Suprapubic skin (tissue), 4 donors: ENCODE measurements around the gene FPGS. TPM values are rescaled to one million over a fixed set of nuclear protein-coding genes. Genes with fewer than 3 reads are reported as not detected.

Experiments
- DNase-seq, 2 donors: peaks; one replicate each; pipeline ENCODE4 v3.0.0-alpha.2; 2019; ENCODE audit warnings: low spot score in 2 of 2
- H3K27ac ChIP-seq: fragments of 200-600 bp; sonication (generic); one replicate; pipeline ENCODE4 v1.5.1; 2019
- H3K27me3 ChIP-seq: fragments of 200-600 bp; sonication (generic); one replicate; pipeline ENCODE4 v1.5.1; 2019
- H3K36me3 ChIP-seq: fragments of 200-600 bp; sonication (generic); one replicate; pipeline ENCODE4 v1.5.1; 2019
- H3K4me1 ChIP-seq: fragments of 200-600 bp; sonication (generic); one replicate; pipeline ENCODE4 v1.5.1; 2019
- H3K4me3 ChIP-seq: fragments of 200-600 bp; sonication (generic); one replicate; pipeline ENCODE4 v1.5.1; 2019; ENCODE audit warnings: mild to moderate bottlenecking
- H3K9me3 ChIP-seq: fragments of 200-600 bp; sonication (generic); one replicate; pipeline ENCODE4 v1.5.1; 2019
- EP300 ChIP-seq: sonication (generic); formaldehyde crosslinking; IDR thresholded peaks from one replicate; pipeline ENCODE4 v1.6.1; 2017; ENCODE audit warnings: antibody characterized with exemption
- POLR2A ChIP-seq, 2 donors: fragments of 450-650 bp; IDR thresholded peaks; one replicate each; pipeline ENCODE4 v1.6.1; 2017; ENCODE audit warnings: antibody characterized with exemption in 2 of 2, mild to moderate bottlenecking in 2 of 2, moderate library complexity in 2 of 2
- POLR2AphosphoS5 ChIP-seq, 3 donors: sonication (generic); formaldehyde crosslinking; IDR thresholded peaks; one replicate each; pipeline ENCODE4 v1.6.1; 2017; ENCODE audit warnings: antibody characterized with exemption in 3 of 3
- WGBS: methylation state at CpG from one replicate; pipeline ENCODE4 v1.1.5; 2018; 5-methylcytosine and 5-hydroxymethylcytosine counted together
- total RNA-seq, 4 donors: library from RNA; depleted of rRNA; stranded (reverse); fragments of >200 nt; gene quantifications; one replicate each; pipeline ENCODE4 v1.1.0, GENCODE V29; 2016
- TF ChIP-seq, protein P1 (sequence below), 2 donors: fragments of 200-600 bp in 1 of 2; fragments of 450-650 bp in 1 of 2; sonication (generic) in 1 of 2; IDR thresholded peaks; one replicate each; pipeline ENCODE4 v1.5.1; 2016 to 2019; ENCODE audit warnings: antibody characterized with exemption in 2 of 2, mild to moderate bottlenecking in 1 of 2, moderate library complexity in 1 of 2

Gene FPGS
- total RNA-seq, 4 donors from 2014 or later = 22.9 to 50.3 (median 28.3) TPM

DNA sequence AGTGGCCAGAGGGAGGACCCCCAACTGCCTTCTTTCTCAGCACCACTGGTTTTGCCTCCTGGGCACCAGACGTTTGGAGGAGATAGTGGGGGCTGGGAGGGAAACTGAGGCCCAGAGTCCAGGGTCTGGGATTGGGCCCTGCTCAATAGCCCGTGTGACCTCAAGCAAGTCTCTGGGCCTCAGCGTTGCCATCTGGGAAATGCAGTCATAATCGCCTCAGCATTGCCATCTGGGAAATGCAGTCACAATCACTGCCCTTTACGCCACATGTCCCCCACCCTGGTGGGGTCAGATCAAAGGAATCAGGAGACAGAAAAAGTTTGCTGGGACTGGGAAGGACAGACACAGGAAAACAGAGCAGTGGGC lies 25.8 kb upstream of the FPGS start:
- no peaks in the 10 kb centered on the region for H3K27me3 ChIP-seq
- H3K9me3 ChIP-seq = no peaks in the 10 kb centered on the region
- WGBS = 69% methylated on average over 2 of the region's 5 CpGs
- DNase-seq = no peak
- TF ChIP-seq, protein P1, sequence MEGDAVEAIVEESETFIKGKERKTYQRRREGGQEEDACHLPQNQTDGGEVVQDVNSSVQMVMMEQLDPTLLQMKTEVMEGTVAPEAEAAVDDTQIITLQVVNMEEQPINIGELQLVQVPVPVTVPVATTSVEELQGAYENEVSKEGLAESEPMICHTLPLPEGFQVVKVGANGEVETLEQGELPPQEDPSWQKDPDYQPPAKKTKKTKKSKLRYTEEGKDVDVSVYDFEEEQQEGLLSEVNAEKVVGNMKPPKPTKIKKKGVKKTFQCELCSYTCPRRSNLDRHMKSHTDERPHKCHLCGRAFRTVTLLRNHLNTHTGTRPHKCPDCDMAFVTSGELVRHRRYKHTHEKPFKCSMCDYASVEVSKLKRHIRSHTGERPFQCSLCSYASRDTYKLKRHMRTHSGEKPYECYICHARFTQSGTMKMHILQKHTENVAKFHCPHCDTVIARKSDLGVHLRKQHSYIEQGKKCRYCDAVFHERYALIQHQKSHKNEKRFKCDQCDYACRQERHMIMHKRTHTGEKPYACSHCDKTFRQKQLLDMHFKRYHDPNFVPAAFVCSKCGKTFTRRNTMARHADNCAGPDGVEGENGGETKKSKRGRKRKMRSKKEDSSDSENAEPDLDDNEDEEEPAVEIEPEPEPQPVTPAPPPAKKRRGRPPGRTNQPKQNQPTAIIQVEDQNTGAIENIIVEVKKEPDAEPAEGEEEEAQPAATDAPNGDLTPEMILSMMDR (IDR thresholded peaks at IDR 0.05) = no peak
- no peak for TF ChIP-seq EP300
- H3K4me3 ChIP-seq = peak overlapping the region; percentile 21
- H3K36me3 ChIP-seq = no peaks in the 10 kb centered on the region
- H3K27ac ChIP-seq = no peak overlapping the region
- H3K4me1 ChIP-seq = peaks cover 17% of the 10 kb centered on the region

DNA sequence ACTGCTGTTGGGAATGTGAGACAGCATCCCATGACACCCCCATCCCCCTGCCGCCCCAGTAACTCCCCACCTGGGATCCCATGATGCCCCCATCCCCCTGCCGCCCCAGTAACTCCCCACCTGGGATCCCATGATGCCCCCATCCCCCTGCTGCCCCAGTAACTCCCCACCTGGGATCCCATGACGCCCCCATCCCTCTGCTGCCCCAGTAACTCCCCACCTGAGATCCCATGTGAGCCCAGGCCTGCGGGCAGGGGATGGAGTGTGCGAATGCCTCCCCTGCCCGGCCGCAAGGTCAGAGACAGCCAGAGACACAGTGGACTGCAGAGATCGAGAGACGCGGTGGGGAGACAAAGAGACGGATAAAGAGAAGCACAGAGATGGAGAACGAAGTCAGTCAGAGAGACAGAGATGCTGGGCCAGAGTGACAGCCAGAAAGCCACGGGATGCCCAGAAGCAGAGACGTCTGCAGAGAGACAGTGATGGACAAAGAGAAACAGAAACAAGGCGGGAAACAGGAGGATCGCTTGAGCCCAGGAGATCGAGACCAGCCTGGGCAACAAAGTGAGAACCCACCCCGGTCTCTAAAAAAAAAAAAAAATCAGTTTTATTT lies 25.2 kb upstream of the FPGS start:
- Histone ChIP-seq H3K27me3 (no peaks in the 10 kb centered on the region), H3K4me1 (peaks cover 17% of the 10 kb centered on the region), H3K27ac (no peak overlapping the region), H3K9me3 (no peaks in the 10 kb centered on the region), H3K4me3 (peak overlapping the region; percentile 21), H3K36me3 (no peaks in the 10 kb centered on the region)
- TF ChIP-seq POLR2AphosphoS5 (IDR thresholded peaks at IDR 0.05) (no peak), POLR2A (IDR thresholded peaks at IDR 0.05) (no peak), EP300 (no peak)
- TF ChIP-seq, protein P1 (IDR thresholded peaks at IDR 0.05) = no peak
- DNase-seq = no peak
- 75% methylated on average over 18 of the region's 18 CpGs for WGBS

DNA sequence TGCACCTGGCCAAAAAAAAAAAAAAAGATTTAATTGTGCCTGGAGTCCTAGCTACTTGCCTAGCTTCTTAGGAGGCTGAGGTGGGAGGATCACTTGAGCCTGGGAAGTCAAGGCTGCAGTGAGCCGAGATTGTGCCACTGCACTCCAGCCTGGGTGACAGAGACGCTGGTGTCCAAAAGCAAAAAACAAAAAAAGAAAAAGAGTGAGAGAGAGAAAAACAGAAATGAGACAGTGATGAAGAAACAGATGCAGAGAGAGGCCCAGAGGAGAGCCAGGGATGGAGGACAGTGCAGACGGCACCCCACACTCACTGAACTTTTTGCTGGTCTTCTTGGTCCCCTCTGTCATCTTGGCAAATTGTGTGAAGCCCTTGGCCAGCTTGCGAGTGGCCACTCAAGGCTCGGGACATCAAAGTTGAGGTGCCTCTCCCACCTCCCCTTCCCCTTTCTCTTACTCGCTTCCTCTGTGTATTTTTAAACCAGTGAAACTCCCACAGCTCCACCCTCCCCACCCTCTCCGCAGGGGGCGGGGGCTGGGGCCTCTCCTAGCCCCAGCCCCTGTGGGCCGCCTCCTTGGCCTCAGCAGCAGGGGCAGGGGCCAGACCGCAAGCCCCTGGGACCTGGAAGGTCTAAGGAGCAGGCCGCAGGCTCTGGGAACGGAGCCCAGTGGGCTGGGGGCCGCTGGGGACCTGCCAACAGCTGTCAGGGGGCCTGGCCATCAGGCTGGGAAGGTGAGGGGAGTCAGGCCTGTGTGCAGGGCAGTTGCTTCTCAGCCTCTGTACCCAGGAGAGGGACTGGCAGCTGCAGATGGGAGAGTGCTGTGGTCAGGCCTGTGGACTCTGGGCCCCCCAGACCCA lies 24.2 kb upstream of the FPGS start, which contains the start of gene SH2D3C:
SH2D3C (minus strand) TSS at position 387 of the 856 bp plus-strand sequence; CDS start at position 348, 39 bp downstream.
- no peak for DNase-seq
- 68% methylated on average over 10 of the region's 13 CpGs for WGBS
- peak within 1 kb of the TSS; percentile 8 for H3K27ac ChIP-seq
- H3K36me3 ChIP-seq = no peaks in the 10 kb centered on the region
- no peaks in the 10 kb centered on the region for H3K27me3 ChIP-seq
- H3K4me1 ChIP-seq = peaks cover 23% of the 10 kb centered on the region
- H3K9me3 ChIP-seq = no peaks in the 10 kb centered on the region
- TF ChIP-seq POLR2AphosphoS5 (IDR thresholded peaks at IDR 0.05) (no peak), POLR2A (IDR thresholded peaks at IDR 0.05) (no peak), EP300 (no peak)
- TF ChIP-seq, protein P1 (IDR thresholded peaks at IDR 0.05) = no peak
- H3K4me3 ChIP-seq = peak within 1 kb of the TSS; percentile 21

DNA sequence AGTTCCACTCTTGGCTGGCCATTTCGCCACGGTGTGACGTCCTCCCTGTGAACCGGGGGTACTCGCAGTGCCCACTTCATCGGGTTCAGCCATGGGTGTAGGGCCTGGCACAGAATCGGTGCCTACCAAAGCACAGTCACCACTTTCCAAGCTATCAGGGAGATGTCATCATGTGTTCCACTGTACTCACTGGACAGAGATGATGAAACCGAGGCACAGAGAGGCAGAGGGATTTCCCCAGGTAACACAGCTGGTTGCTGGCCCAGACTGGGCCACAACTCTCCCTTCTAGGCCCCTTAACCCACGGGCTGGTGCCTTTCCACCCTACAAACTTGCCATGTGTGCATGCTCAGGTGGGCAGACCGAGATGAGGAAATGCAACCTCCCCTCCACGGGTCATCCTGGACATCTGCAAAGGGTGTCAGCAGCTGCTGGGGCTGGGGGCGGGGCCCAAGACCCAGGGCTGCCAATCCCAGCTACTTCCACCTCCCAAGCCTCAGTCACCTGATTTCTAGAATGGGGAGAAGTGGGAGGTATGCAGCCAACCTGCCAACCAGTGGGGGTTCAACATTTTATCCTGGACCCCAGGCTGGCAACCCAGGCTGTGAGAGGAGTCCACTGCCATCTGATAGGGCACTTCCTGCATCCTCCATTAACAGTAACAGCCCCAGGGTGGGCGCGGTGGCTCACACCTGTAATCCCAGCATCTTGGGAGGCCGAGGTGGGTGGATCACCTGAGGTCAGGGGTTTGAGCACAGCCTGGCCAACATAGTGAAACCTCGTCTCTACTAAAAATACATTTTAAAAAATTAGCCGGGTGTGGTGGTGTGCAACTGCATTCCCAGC lies 23.3 kb upstream of the FPGS start:
- peak overlapping the region; percentile 3 for H3K27ac ChIP-seq
- WGBS = 82% methylated on average over 5 of the region's 17 CpGs
- TF ChIP-seq, protein P1 (IDR thresholded peaks at IDR 0.05) = no peak
- TF ChIP-seq EP300 (no peak), POLR2AphosphoS5 (IDR thresholded peaks at IDR 0.05) (no peak), POLR2A (IDR thresholded peaks at IDR 0.05) (no peak)
- no peaks in the 10 kb centered on the region for H3K36me3 ChIP-seq
- H3K4me3 ChIP-seq = peak overlapping the region; percentile 21
- no peaks in the 10 kb centered on the region for H3K9me3 ChIP-seq
- no peak for DNase-seq
- H3K27me3 ChIP-seq = no peaks in the 10 kb centered on the region
- H3K4me1 ChIP-seq = peaks cover 27% of the 10 kb centered on the region
